ENCODE measurements around the gene MSH3.

Gene MSH3

DNA sequence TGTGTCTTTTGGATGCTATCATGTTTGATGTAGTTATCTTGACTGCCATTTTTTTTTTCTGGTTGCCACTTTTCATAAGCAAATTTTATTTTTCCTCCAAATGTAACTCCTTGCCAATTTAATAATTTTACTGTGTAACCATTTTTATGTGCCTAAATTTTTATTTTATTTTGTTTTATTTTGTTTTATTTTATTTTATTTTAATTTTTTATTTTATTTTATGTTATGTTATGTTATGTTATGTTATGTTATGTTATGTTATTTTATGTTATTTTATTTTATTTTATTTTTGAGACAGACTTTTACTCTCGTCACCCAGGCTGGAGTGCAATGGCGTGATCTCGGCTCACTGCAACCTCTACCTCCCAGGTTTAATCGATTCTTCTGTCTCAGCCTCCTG lies 108.1 kb downstream of the MSH3 start:
- TF ChIP-seq, protein P1, sequence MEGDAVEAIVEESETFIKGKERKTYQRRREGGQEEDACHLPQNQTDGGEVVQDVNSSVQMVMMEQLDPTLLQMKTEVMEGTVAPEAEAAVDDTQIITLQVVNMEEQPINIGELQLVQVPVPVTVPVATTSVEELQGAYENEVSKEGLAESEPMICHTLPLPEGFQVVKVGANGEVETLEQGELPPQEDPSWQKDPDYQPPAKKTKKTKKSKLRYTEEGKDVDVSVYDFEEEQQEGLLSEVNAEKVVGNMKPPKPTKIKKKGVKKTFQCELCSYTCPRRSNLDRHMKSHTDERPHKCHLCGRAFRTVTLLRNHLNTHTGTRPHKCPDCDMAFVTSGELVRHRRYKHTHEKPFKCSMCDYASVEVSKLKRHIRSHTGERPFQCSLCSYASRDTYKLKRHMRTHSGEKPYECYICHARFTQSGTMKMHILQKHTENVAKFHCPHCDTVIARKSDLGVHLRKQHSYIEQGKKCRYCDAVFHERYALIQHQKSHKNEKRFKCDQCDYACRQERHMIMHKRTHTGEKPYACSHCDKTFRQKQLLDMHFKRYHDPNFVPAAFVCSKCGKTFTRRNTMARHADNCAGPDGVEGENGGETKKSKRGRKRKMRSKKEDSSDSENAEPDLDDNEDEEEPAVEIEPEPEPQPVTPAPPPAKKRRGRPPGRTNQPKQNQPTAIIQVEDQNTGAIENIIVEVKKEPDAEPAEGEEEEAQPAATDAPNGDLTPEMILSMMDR (IDR thresholded peaks at IDR 0.05; ENCODE audit: control insufficient read depth, extremely low read depth, insufficient read depth), result no peak
- H3K4me3 ChIP-seq (ENCODE audit: low read depth, low read length), result no peak overlapping the region
- no peak for DNase-seq (ENCODE audit: low read depth)

DNA sequence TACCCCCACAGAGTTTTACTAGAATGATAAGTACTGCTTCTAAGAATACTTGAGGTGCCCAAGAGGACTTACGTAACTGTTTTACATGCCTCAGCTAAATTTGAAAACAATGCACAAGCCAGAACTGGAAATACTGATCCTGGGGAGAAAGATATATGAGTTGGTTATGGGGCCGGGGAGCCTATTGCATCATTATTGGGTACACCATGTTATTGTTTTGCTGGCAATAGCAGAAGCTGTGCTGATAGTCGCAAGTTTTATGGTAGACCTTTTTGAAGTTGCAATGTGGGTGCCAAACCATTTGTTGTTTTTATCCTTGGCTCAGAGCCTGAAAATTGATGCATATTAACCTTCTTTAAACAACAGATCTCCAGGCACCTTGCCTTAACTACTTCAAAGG lies 108.8 kb downstream of the MSH3 start:
- TF ChIP-seq, protein P1 (IDR thresholded peaks at IDR 0.05; ENCODE audit: control insufficient read depth, extremely low read depth, insufficient read depth), result no peak
- peak; percentile 95 for DNase-seq (ENCODE audit: low read depth)
- no peak overlapping the region for H3K4me3 ChIP-seq (ENCODE audit: low read depth, low read length)

DNA sequence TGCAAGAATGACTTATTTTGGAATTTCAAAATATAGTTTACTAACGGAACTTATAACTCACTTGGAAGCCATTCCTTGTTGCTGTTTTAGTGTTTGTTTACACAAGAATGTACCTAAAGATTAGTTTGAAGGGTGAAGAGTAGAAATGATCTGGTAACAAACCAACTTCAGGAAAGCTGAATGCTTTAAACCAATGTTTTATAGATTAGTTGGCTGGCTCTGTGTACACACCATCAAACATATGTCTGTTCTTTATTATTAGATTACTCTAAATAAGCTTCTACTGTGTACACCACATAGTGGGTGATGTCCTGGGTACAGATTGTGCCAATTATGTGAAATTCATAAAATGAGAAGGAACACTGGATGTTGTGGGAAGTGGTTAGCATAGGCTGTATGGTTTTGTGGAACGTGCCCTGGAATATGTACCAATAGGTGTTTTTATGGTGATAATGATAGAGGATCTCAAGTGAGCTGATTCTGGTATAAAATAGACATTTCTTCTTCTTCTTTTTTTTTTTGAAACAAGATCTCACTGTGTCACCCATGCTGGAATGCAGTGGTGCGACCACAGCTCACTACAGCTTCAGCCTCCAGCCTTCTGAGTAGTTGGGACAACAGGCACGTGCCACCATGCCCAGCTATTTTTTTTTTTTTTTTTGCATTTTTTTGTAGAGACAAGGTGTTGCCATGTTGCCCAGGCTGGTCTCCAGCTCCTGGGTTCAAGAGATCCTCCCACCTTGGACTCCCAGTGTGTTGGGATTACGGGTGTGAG lies 109.6 kb downstream of the MSH3 start:
- peak; percentile 83 for DNase-seq (ENCODE audit: low read depth)
- H3K4me3 ChIP-seq (ENCODE audit: low read depth, low read length), result no peak overlapping the region
- TF ChIP-seq, protein P1 (IDR thresholded peaks at IDR 0.05; ENCODE audit: control insufficient read depth, extremely low read depth, insufficient read depth), result no peak

DNA sequence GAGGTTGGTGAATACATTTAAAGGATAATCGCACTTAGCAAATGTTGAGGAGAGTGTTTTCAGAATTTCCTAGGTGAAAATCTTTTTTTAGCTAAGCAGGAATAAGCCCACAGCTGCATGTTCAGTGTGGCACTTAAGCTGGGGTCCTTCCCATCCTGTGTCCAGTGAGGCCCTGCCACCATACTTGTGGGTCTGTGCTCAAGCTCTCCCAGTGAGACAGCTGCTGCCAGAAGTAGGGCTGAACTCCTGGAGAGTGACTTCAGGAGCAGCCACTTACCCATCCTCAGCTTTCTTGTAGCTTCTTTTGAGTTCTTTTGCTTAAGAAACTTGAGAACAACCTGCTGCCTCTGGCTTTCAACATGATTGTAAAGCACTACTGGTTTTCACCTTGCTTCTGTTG lies 110.3 kb downstream of the MSH3 start:
- no peak for DNase-seq (ENCODE audit: low read depth)
- TF ChIP-seq, protein P1 (IDR thresholded peaks at IDR 0.05; ENCODE audit: control insufficient read depth, extremely low read depth, insufficient read depth), result no peak
- no peak overlapping the region for H3K4me3 ChIP-seq (ENCODE audit: low read depth, low read length)

DNA sequence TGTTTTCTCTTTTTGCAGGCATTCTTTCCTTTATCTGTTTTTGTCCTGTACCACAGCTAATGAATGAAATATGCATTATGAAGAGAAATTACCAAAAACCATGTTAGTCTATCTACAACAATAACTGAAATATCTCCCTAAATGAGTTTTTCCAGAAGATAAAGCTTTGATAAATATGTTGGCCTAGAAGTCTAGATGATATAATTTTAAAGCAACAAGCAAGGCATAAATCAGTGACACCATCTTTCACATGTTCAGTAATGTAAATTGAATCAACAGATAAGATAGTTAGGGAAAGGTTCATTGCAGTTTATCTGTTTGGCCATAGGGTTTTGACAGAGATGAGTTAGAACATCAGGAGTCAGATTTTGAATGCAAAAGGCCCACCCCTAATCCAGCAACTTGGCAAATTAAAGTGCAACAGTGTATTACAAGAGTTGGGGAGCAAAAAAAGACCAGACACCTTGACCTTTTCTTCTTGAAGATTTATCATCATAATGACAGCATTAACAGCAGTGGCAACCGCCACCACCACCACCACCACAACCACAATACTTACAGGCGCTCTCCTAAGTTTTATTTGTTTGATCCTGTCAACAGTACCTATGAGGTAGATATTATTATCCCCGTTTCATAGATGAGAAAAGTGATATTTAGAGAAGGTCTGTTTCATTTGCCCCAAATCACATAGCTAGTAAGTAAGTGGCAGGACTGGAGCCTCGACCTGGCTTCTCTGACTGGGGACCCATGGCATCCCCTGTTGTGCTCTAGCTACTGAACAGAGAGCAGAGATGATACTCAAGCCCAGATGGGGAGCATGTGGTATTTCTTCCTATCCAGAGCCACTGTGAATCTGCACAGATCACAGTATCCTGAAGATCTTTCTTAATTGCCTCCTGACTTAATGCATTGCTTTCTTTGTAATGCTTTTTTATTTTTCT lies 123.2 kb downstream of the MSH3 start:
- TF ChIP-seq, protein P1 (IDR thresholded peaks at IDR 0.05; ENCODE audit: control insufficient read depth, extremely low read depth, insufficient read depth), result no peak
- no peak for DNase-seq (ENCODE audit: low read depth)

DNA sequence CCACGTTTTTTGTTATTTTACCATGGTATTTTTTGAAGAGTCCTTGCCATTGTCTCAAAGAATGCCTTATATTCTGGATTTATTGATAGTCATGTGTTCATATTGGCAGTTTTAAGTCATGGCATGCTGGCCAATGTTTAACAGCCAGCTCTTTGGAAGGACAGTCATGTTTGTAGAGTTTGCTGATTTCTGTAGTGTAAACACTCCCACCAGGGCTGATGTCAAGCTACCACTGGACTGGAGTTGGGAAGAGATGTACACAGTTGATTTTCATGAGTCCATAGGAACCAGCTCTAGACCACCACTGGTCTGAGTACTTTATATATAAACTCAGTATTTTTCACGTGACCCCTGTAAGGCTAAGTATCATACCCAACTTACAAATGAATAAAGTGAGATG lies 125.6 kb downstream of the MSH3 start:
- TF ChIP-seq, protein P1 (IDR thresholded peaks at IDR 0.05; ENCODE audit: control insufficient read depth, extremely low read depth, insufficient read depth), result no peak
- no peak overlapping the region for H3K4me3 ChIP-seq (ENCODE audit: low read depth, low read length)
- DNase-seq (ENCODE audit: low read depth), result no peak

More for the DNA sequence above, 123.2 kb downstream of the MSH3 start:
- no peak overlapping the region for H3K4me3 ChIP-seq (ENCODE audit: low read depth, low read length)

Measured in LNCaP clone FGC (cell line).